Mesenchymal stem cell (in vitro differentiated cells and primary cell): ENCODE data around the gene ZNF106.

Source experiments
- DNase-seq: peaks from one replicate; pipeline ENCODE4 v3.0.0-alpha.2; 2013
- H2AFZ ChIP-seq: one replicate; pipeline ENCODE4 v1.6.1; 2013; ENCODE audit warnings: low read depth, mild to moderate bottlenecking, control low read depth, inconsistent platforms, low read length, moderate library complexity
- H2AK5ac ChIP-seq: 2 replicates; pipeline ENCODE4 v1.6.1; 2013; ENCODE audit warnings: low read length, moderate library complexity, mild to moderate bottlenecking, inconsistent platforms; ENCODE audit not compliant: severe bottlenecking
- H2BK120ac ChIP-seq: one replicate; pipeline ENCODE4 v1.6.1; 2013; ENCODE audit warnings: low read depth, mild to moderate bottlenecking, inconsistent platforms, low read length, moderate library complexity
- H2BK12ac ChIP-seq, 2 experiments: one replicate each; pipeline ENCODE4 v1.6.1; 2013; ENCODE audit warnings: inconsistent platforms in 2 of 2, low read length in 2 of 2, mild to moderate bottlenecking in 2 of 2, moderate library complexity in 2 of 2, control low read depth in 1 of 2
- H2BK15ac ChIP-seq: one replicate; pipeline ENCODE4 v1.6.1; 2013; ENCODE audit warnings: mild to moderate bottlenecking, low read depth, inconsistent platforms; ENCODE audit not compliant: poor library complexity, severe bottlenecking
- H2BK5ac ChIP-seq: 2 replicates; pipeline ENCODE4 v1.6.1; 2013; ENCODE audit warnings: low read depth, mild to moderate bottlenecking, low read length, control low read depth, inconsistent platforms; ENCODE audit not compliant: poor library complexity, severe bottlenecking
- H3K14ac ChIP-seq, 2 experiments: one replicate each; pipeline ENCODE4 v1.6.1; 2013; ENCODE audit warnings: inconsistent platforms in 2 of 2, low read length in 2 of 2, control low read depth in 1 of 2, mild to moderate bottlenecking in 1 of 2, moderate library complexity in 1 of 2
- H3K18ac ChIP-seq, 2 experiments: one replicate each; pipeline ENCODE4 v1.6.1; 2013; ENCODE audit warnings: inconsistent platforms in 2 of 2, low read length in 2 of 2, control low read depth in 1 of 2, low read depth in 1 of 2, mild to moderate bottlenecking in 1 of 2
- H3K23ac ChIP-seq, 2 experiments: one replicate each; pipeline ENCODE4 v1.6.1; 2013; ENCODE audit warnings: inconsistent platforms in 2 of 2, low read length in 2 of 2, mild to moderate bottlenecking in 2 of 2, moderate library complexity in 2 of 2, control low read depth in 1 of 2
- H3K27ac ChIP-seq: 2 replicates; pipeline ENCODE4 v1.5.1; 2013; ENCODE audit warnings: mild to moderate bottlenecking, moderate library complexity, low read length, control low read depth, inconsistent platforms; ENCODE audit not compliant: poor library complexity, severe bottlenecking
- H3K27me3 ChIP-seq, 2 experiments: 2 replicates each; pipeline versions ENCODE4 v1.6.1 to v1.7.0; 2013; ENCODE audit warnings: low read length in 2 of 2, mild to moderate bottlenecking in 2 of 2, moderate library complexity in 2 of 2, control low read depth in 1 of 2, inconsistent platforms in 1 of 2; ENCODE audit not compliant: control insufficient read depth in 1 of 2, insufficient read depth in 1 of 2
- H3K36me3 ChIP-seq, 2 experiments: 2 replicates each; pipeline versions ENCODE4 v1.6.1 to v1.7.0; 2013; ENCODE audit warnings: low read length in 2 of 2, control low read depth in 1 of 2, inconsistent platforms in 1 of 2, low read depth in 1 of 2, mild to moderate bottlenecking in 1 of 2; ENCODE audit not compliant: insufficient read depth in 2 of 2, control insufficient read depth in 1 of 2
- H3K4ac ChIP-seq, 2 experiments: one replicate each; pipeline ENCODE4 v1.6.1; 2013; ENCODE audit warnings: inconsistent platforms in 2 of 2, low read length in 2 of 2, mild to moderate bottlenecking in 2 of 2, moderate library complexity in 2 of 2, control low read depth in 1 of 2, low read depth in 1 of 2
- H3K4me1 ChIP-seq: 2 replicates; pipeline ENCODE4 v1.6.1; 2013; ENCODE audit warnings: low read depth, low read length, control low read depth; ENCODE audit not compliant: control insufficient read depth, insufficient read depth
- H3K4me2 ChIP-seq: 2 replicates; pipeline ENCODE4 v1.6.1; 2013; ENCODE audit warnings: low read length, mild to moderate bottlenecking, inconsistent platforms; ENCODE audit not compliant: poor library complexity, severe bottlenecking
- H3K4me3 ChIP-seq, 2 experiments: 2 replicates each; pipeline versions ENCODE4 v1.5.1 to v1.7.0; 2013; ENCODE audit warnings: low read length in 2 of 2, mild to moderate bottlenecking in 2 of 2, control low read depth in 1 of 2, low read depth in 1 of 2; ENCODE audit not compliant: insufficient read depth in 1 of 2
- H3K79me1 ChIP-seq: replicated peaks from 2 replicates; pipeline ENCODE4 v1.6.1; 2013; ENCODE audit warnings: mild to moderate bottlenecking, control low read depth, low read length, inconsistent platforms; ENCODE audit not compliant: poor library complexity, severe bottlenecking
- H3K9ac ChIP-seq: 2 replicates; pipeline ENCODE4 v1.7.0; 2013; ENCODE audit warnings: mild to moderate bottlenecking, low read length, moderate library complexity
- H3K9me3 ChIP-seq: 2 replicates; pipeline ENCODE4 v1.7.0; 2013; ENCODE audit warnings: mild to moderate bottlenecking, low read length; ENCODE audit not compliant: control insufficient read depth
- H4K8ac ChIP-seq: one replicate; pipeline ENCODE4 v1.6.1; 2013; ENCODE audit warnings: inconsistent platforms, mild to moderate bottlenecking, low read length, moderate library complexity
- H4K91ac ChIP-seq: one replicate; pipeline ENCODE4 v1.6.1; 2013; ENCODE audit warnings: mild to moderate bottlenecking, low read length, inconsistent platforms
- WGBS: methylation state at CpG from one replicate; pipeline ENCODE4 v1.1.7; 2013; ENCODE audit warnings: mixed read lengths; 5-methylcytosine and 5-hydroxymethylcytosine counted together

ZNF106 gene

GRCh38 chr15:42375252-42375651, 115.7 kb downstream of the ZNF106 start:
- Histone ChIP-seq H3K14ac (no peak overlapping the region), H4K91ac (no peak overlapping the region), H3K18ac (no peak overlapping the region), H3K4me1 (no peaks in the 10 kb centered on the region), H3K27ac (no peak overlapping the region), H3K23ac (no peak overlapping the region), H3K4ac (no peak overlapping the region), H3K4me3 (no peak overlapping the region), H3K79me1 (no peaks in the 10 kb centered on the region), H2BK15ac (no peak overlapping the region), H3K9me3 (no peaks in the 10 kb centered on the region), H3K9ac (no peak overlapping the region), H2BK5ac (no peak overlapping the region), H3K4me2 (no peak overlapping the region), H2AFZ (no peak overlapping the region), H2BK120ac (no peak overlapping the region), H4K8ac (no peak overlapping the region), H3K27me3 (no peaks in the 10 kb centered on the region), H2BK12ac (no peak overlapping the region), H3K36me3 (no peaks in the 10 kb centered on the region), H2AK5ac (no peak overlapping the region)
- no peak for DNase-seq
- 96% methylated on average over 5 of the region's 5 CpGs for WGBS

- H3K79me1 ChIP-seq, result no peaks in the 10 kb centered on the region
- H3K36me3 ChIP-seq, result no peaks in the 10 kb centered on the region
- no peak overlapping the region for H2AFZ ChIP-seq
- no peaks in the 10 kb centered on the region for H3K9me3 ChIP-seq
- no peak overlapping the region for H3K4me3 ChIP-seq
- H2AK5ac ChIP-seq, result no peak overlapping the region
- H3K18ac ChIP-seq, result no peak overlapping the region
- no peak overlapping the region for H3K9ac ChIP-seq
- H3K4me1 ChIP-seq, result no peaks in the 10 kb centered on the region
- H3K27me3 ChIP-seq, result no peaks in the 10 kb centered on the region
- H2BK5ac ChIP-seq, result no peak overlapping the region
- no peak overlapping the region for H2BK15ac ChIP-seq
- H3K4me2 ChIP-seq, result no peak overlapping the region
- 100% methylated on average over 1 of the region's 1 CpG for WGBS
- no peak overlapping the region for H4K8ac ChIP-seq
- H3K23ac ChIP-seq, result no peak overlapping the region
- H3K27ac ChIP-seq, result no peak overlapping the region
- DNase-seq, result no peak
- no peak overlapping the region for H2BK12ac ChIP-seq
- H3K14ac ChIP-seq, result no peak overlapping the region
- H3K4ac ChIP-seq, result no peak overlapping the region
- no peak overlapping the region for H2BK120ac ChIP-seq
- H4K91ac ChIP-seq, result no peak overlapping the region
Measured at GRCh38 chr15:42374810-42375209, 116.1 kb downstream of the ZNF106 start.

DNA sequence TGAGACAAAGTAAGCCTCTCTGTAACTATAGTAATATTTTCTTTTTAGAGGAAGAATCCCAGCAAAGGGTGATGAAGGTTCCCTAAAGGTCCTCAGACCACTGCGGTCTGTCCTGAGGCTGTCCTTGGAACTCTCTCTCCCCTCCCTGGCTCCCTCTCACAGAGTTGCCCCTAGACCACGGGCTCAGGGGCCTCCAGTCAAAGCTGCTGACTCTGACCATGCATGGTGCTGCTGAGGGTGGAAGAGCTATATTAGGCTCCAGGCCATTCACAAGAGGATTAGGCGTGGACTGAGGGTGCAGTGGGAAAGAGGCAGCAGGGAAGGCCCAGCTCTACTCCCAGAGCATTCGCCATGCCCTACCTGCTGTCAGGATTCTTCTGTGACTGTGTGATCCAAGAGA, 117.0 kb downstream of the ZNF106 start:
- H2BK15ac ChIP-seq, result no peak overlapping the region
- H3K4me1 ChIP-seq, result no peaks in the 10 kb centered on the region
- no peak overlapping the region for H3K18ac ChIP-seq
- 89% methylated on average over 4 of the region's 4 CpGs for WGBS
- no peaks in the 10 kb centered on the region for H3K36me3 ChIP-seq
- H4K8ac ChIP-seq, result no peak overlapping the region
- no peak overlapping the region for H2AFZ ChIP-seq
- no peak overlapping the region for H3K27ac ChIP-seq
- H3K9me3 ChIP-seq, result no peaks in the 10 kb centered on the region
- no peak overlapping the region for H3K23ac ChIP-seq
- DNase-seq, result no peak
- no peak overlapping the region for H2BK5ac ChIP-seq
- no peak overlapping the region for H2AK5ac ChIP-seq
- H3K27me3 ChIP-seq, result no peaks in the 10 kb centered on the region
- no peaks in the 10 kb centered on the region for H3K79me1 ChIP-seq
- no peak overlapping the region for H3K4me2 ChIP-seq
- H2BK120ac ChIP-seq, result no peak overlapping the region
- H2BK12ac ChIP-seq, result no peak overlapping the region
- H3K14ac ChIP-seq, result no peak overlapping the region
- H3K4ac ChIP-seq, result no peak overlapping the region
- no peak overlapping the region for H3K4me3 ChIP-seq
- no peak overlapping the region for H4K91ac ChIP-seq
- no peak overlapping the region for H3K9ac ChIP-seq

- no peak overlapping the region for H3K4me3 ChIP-seq
Measured at GRCh38 chr15:42373274-42373673, 117.7 kb downstream of the ZNF106 start.

More at GRCh38 chr15:42373274-42373673, 117.7 kb downstream of the ZNF106 start:
- Histone ChIP-seq H2BK5ac (no peak overlapping the region), H3K4ac (no peak overlapping the region), H3K4me1 (no peaks in the 10 kb centered on the region), H2AFZ (no peak overlapping the region), H4K91ac (no peak overlapping the region), H2BK15ac (no peak overlapping the region), H3K27ac (no peak overlapping the region), H3K23ac (no peak overlapping the region), H3K9me3 (no peaks in the 10 kb centered on the region), H3K4me2 (no peak overlapping the region), H3K14ac (no peak overlapping the region), H3K79me1 (no peaks in the 10 kb centered on the region), H3K27me3 (no peaks in the 10 kb centered on the region), H2BK12ac (no peak overlapping the region), H3K36me3 (no peaks in the 10 kb centered on the region), H2AK5ac (no peak overlapping the region), H4K8ac (no peak overlapping the region), H3K9ac (no peak overlapping the region), H2BK120ac (no peak overlapping the region), H3K18ac (no peak overlapping the region)
- WGBS, result 100% methylated on average over 1 of the region's 1 CpG
- no peak for DNase-seq
